Measurements from ENCODE around the gene TSPYL4. TPM values are rescaled to one million over a fixed set of nuclear protein-coding genes. Genes with fewer than 3 reads are reported as not detected.

Gene TSPYL4
- total and polyA plus RNA-seq, 12 donors, result 8.5 to 38.9 (median 28.3) TPM

DNA sequence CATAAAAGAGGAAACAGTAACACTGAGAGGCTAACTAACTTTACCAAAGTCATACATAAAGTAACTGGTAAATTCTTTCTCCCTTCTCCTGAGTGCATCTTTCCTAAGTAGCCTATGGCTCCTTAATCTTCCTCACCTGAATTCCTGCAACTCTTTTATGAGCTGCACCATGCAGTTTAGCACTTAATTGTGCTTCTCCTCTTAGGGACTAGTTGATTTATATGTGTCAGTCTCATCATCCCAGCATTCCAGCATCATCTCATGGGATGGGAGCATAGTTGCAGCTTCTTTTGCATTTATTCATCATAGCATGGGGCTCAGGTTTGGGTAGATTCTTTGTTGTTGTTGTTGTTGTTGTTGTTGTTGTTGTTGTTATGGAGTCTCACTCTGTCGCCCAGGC lies 29.3 kb upstream of the TSPYL4 start:
- no peak for ATAC-seq
- WGBS, 2 donors, result 56 to 85% methylated on average over 1 of the region's 1 CpG
- intact Hi-C loops (cut with DNase I), result loop anchor here in 6 of 10 donors (5.0 to 10.0 kb wide), 4 partner anchors 162 to 289 kb away; partner anchors contain the start of gene RWDD1 (in 1 of the 6)

DNA sequence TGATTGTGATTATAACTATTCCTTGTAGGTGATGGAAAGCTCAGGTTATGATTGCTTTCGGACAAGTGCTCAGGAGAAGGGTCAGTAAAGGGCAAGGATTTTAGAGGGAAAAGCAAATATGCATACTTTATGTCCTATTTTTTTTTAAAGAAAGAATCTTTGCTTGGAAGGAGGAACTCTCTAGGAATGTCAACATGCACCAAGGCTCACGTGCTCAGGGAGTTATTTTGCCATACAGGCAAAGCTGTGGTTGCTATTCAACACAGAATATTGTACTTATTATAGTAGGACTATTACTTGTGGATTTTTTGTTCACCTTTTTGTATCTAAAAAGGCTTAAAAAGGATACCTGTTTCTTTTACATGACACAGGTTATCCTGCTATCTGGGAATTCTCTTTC lies 28.8 kb upstream of the TSPYL4 start:
- H3K4me3 ChIP-seq, result no peak overlapping the region
- peaks cover 0 to 9% (median 0%) of the 10 kb centered on the region in 9 donors for H3K36me3 ChIP-seq
- 75 to 78% methylated on average over 2 of the region's 2 CpGs for WGBS, 2 donors
- intact Hi-C loops (cut with DNase I), result loop anchor here in 6 of 10 donors (5.0 to 10.0 kb wide), 4 partner anchors 162 to 290 kb away; partner anchors contain the start of gene RWDD1 (in 1 of the 6)
- H3K4me1 ChIP-seq, result peaks cover 3 to 39% (median 27%) of the 10 kb centered on the region in 9 donors
- TF ChIP-seq, protein P1, sequence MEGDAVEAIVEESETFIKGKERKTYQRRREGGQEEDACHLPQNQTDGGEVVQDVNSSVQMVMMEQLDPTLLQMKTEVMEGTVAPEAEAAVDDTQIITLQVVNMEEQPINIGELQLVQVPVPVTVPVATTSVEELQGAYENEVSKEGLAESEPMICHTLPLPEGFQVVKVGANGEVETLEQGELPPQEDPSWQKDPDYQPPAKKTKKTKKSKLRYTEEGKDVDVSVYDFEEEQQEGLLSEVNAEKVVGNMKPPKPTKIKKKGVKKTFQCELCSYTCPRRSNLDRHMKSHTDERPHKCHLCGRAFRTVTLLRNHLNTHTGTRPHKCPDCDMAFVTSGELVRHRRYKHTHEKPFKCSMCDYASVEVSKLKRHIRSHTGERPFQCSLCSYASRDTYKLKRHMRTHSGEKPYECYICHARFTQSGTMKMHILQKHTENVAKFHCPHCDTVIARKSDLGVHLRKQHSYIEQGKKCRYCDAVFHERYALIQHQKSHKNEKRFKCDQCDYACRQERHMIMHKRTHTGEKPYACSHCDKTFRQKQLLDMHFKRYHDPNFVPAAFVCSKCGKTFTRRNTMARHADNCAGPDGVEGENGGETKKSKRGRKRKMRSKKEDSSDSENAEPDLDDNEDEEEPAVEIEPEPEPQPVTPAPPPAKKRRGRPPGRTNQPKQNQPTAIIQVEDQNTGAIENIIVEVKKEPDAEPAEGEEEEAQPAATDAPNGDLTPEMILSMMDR (IDR thresholded peaks at IDR 0.05), result no peak
- no peaks in the 10 kb centered on the region for H3K27me3 ChIP-seq
- no peak for ATAC-seq
- H3K9me3 ChIP-seq, result no peaks in the 10 kb centered on the region
- H3K27ac ChIP-seq, result no peak overlapping the region
- DNase-seq, result no peak

More for the DNA sequence above, 29.3 kb upstream of the TSPYL4 start:
- H3K36me3 ChIP-seq, result peaks cover 0 to 4% (median 0%) of the 10 kb centered on the region in 9 donors
- no peak for DNase-seq
- no peaks in the 10 kb centered on the region for H3K27me3 ChIP-seq
- H3K9me3 ChIP-seq, result no peaks in the 10 kb centered on the region
- H3K27ac ChIP-seq, result no peak overlapping the region
- peaks cover 3 to 34% (median 22%) of the 10 kb centered on the region in 9 donors for H3K4me1 ChIP-seq
- TF ChIP-seq, protein P1 (IDR thresholded peaks at IDR 0.05), result no peak
- no peak overlapping the region for H3K4me3 ChIP-seq

DNA sequence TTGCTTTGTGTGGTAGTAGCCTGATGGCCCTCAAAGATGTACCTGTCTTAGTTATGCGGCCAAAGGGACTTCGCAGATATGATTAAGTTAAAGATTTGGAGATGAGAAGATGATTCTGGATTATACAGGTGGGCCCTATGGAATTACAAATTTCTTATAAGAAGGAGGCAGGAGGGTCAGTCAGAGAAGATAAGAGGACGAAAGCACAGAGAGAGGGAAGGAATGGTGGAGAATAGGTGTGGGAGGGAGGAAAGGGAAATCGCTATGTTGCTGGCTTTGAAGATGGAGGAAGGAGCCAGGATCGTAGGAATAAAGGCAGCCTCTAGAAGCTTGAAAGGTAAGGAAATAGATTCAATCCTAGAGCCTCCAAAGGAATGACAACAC lies 27.1 kb upstream of the TSPYL4 start:
- DNase-seq, result no peak
- Histone ChIP-seq H3K4me3 (peak overlapping the region in 5 of 10 donors; percentile 67 to 97 (median 90)), H3K36me3 (peaks cover 0 to 25% (median 0%) of the 10 kb centered on the region in 9 donors), H3K9me3 (no peaks in the 10 kb centered on the region), H3K27me3 (no peaks in the 10 kb centered on the region), H3K4me1 (peaks cover 3 to 56% (median 43%) of the 10 kb centered on the region in 9 donors), H3K27ac (peak overlapping the region in 8 of 10 donors; percentile 89 to 100 (median 98))
- intact Hi-C loops (cut with DNase I), result loop anchor here in 6 of 10 donors (5.0 to 10.0 kb wide), 4 partner anchors 164 to 291 kb away; partner anchors contain the start of gene RWDD1 (in 1 of the 6)
- 82% methylated on average over 5 of the region's 5 CpGs for WGBS, 2 donors
- TF ChIP-seq, protein P1 (IDR thresholded peaks at IDR 0.05), result no peak
- no peak for ATAC-seq

DNA sequence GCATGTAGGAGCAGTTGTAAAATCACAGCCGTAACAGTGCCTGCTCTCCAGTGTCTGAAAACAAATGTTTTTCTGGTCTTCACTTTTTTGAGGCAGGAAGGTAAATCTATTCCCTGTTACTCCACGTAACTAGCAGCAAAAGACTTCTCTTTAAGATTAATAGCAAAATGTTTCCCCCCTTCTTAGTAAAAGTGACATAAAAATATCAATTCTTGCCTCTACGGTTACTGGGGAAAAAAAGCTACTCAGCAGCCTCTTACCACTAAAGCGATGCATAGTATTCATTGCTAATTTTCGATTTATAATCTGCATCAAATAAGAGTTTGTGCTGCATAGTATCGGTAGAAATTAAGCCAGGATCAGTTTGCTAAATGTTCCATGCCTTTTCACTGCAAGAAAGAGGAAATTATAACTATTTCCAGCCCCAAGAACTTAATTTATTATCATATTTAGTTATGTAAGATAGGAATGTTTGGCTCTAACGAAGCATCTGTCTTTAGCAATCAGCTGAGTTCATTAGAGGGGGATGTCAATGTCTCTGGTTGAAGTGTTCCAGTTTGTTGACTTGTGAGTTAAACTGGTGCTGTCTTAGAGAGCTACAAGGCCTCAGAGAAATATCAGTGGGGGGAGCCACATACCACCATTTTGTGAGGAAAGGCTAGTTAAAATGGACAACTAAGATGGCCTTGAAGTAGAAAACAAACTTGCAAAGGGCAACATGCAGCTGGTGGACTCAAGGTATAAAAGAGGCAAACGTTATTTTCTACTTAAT lies 26.5 kb upstream of the TSPYL4 start:
- DNase-seq (no peak), ATAC-seq (no peak)
- no peaks in the 10 kb centered on the region for H3K27me3 ChIP-seq
- peak overlapping the region; percentile 89 to 100 (median 98) for H3K27ac ChIP-seq
- H3K4me3 ChIP-seq, result peak overlapping the region; percentile 26 to 99 (median 90)
- TF ChIP-seq, protein P1 (IDR thresholded peaks at IDR 0.05), result no peak
- H3K36me3 ChIP-seq, result peaks cover 0 to 31% (median 0%) of the 10 kb centered on the region in 9 donors
- no peaks in the 10 kb centered on the region for H3K9me3 ChIP-seq
- WGBS, 2 donors, result 14 to 17% methylated on average over 8 of the region's 8 CpGs
- intact Hi-C loops (cut with DNase I), result loop anchor here in 6 of 10 donors (5.0 to 10.0 kb wide), 4 partner anchors 164 to 292 kb away; partner anchors contain the start of gene RWDD1 (in 1 of the 6)
- H3K4me1 ChIP-seq, result peaks cover 3 to 62% (median 48%) of the 10 kb centered on the region in 9 donors
